Activated CD4-positive, CD25-positive, alpha-beta regulatory T cell (primary cell): Measurements from ENCODE around the gene TRAP1.

Source experiments
- DNase-seq, 4 experiments: peaks; one replicate each; lab custom pipeline; 2025; lab: John Stamatoyannopoulos, UW

The TRAP1 gene

GRCh38 chr16:3651461-3652372, 65.6 kb downstream of the TRAP1 start:
- DNase-seq = no peak

GRCh38 chr16:3650631-3651265, 66.6 kb downstream of the TRAP1 start:
- DNase-seq = no peak

GRCh38 chr16:3646348-3646920, 70.9 kb downstream of the TRAP1 start:
- DNase-seq = no peak

DNA sequence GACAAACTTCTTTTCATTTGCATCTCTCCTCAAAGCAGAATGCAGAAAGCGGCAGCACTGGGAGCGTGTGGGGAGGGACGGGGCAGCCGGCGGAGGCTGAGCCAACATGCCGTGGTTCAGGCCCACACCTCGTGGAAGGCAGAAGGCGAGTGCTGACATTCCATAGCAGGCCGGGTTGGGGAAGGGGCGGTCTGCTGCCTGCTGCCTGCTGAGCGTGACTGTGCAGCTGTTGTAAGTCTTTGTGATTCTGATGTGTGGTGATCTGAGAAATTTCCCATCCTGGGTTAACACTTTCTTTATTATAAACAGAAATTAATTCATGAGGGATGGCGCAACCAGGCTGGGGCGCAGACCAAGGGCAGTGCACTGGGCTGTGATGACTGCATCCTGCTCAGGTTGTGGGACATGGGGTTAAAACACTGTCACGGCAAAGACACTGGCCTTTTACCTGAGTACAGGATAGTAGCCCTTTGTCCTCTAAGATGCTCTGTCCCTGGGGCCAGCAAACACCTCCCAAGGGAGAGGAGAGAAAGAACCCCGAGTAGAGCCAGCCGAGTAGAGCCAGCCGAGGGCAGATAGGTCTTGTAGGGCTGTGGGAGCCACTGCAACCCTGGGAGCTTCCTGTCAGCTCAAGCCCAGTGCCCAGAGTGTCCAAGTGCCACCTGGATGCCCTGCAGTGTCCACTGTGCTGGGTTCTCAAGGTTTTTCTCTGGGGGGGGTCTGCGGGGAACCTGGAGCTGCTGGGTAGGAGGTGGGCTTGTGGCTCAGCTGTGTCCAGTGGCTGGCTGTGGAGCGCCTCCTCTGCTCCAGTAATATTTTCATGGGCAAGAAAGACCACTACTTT, 71.6 kb downstream of the TRAP1 start:
- no peak for DNase-seq

DNA sequence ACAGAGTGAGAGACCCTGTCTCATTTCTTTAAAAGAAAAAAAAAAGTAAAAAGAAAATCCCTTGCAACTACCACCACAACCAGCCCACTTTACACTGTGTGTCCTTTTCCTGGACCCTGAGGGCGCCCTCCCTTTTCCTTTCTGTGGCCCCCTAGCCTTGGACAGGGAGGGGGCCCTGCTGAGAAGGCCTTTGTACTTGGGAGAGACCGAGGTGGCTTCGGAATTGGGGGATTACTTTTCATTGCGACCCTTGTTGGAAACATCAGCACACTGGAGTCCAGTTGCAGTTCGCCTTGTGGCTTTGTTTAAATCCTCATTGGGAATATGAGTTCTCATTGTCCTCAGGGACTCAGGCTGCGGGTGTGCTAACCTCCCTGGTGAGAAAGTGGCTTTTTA, 72.2 kb downstream of the TRAP1 start:
- no peak for DNase-seq

GRCh38 chr16:3643095-3643730, 74.1 kb downstream of the TRAP1 start:
- DNase-seq = no peak

DNA sequence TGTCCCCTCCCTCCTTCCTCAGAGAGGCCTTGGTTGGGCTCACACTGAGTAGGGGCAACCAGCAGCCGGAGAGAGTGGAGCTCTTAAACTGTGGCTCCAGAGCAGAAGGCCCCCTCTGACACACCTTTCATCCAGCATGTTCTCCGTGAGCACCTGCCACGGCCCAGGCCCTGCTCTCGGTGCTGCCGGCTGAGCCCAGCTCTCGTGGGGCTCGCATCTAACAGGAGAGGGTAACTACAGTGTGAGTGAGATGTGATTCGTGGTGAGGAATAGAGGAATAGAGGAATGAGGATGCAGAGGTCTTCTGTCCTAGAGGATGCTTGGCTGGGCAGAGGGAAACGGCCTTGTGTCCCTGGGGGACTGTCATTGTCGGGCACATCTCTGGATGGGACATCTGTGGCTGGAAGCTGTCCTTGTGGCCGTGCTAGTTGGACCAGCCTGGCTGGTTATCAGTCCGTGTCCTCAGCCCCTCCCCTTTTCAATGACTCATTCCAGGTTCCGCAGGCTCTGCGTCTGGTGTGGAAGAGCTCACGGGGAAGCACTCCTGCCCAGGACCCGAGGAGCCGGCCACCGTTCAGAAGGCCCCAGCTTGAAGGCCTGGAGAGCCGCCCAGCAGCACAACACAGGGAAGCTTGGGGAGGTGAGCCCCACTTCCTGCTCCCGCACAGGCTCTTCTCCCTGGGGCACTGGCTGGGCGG, 74.8 kb downstream of the TRAP1 start:
- no peak for DNase-seq

DNA sequence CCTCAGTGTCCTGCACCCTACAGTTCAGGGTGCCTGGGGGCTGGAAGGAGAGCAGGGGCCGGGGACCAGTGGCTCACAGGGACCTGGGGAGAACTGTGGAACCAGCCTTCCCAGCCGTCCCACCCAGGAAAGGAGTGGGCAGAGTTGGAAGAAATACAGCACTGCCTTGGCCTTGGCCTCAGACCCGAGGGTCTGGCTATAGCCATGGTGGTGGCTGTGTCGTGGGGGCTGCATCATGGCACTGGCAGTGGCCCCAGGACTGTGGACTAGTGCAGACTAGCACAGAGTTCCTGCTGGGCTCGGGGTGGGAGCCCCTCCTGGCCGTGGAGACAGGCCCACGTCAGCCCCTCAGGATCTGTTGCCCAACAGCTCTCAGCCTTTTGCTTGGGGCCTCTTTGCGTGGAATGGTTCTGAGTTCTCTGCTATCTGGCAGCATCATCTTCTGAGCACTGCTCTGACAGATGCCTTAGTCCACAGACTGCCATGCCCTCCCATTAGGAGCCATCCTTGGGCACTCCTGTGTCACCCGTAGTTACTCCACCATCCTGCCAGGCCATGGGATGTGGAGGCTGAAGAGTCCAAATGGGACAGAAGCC, 75.4 kb downstream of the TRAP1 start:
- no peak for DNase-seq

- DNase-seq = no peak
Measured at GRCh38 chr16:3640632-3641501, 76.5 kb downstream of the TRAP1 start.

- no peak for DNase-seq
Measured at GRCh38 chr16:3640207-3640606, 77.1 kb downstream of the TRAP1 start.

DNA sequence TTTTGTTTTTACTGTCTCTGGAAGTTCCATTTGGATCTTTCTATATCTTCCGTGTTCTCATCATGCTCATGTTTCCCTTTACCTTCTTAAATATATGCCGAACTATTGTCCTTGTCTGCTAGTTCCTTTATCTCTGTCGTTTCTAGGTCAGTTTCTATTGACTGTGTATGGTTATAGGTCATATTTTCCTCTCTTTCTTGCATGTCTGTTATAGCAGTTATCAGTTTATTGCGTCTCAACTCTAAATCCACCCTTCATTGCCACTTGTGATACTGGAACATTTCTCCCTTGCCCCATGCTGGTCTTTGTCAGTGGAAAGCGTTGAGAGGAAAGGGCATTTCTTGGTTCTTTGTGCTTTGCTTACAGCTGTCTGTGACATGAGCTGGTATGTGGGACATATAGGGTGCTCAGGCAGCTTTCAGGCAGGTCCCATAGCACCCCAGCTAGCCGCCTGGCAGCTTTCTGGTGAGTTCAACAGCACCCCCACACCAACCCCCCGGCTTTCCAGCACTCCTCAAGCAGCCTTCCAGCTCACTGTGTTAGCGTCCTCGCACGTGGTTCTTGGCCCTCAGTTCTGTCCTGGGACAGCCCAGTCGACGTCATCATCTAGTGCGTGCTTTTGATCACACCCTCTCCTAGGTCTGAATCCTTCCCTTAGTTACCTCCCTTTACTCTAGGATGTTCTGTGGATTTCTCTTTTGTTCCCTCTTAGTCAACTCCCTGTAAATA, 78.2 kb downstream of the TRAP1 start:
- no peak for DNase-seq

DNA sequence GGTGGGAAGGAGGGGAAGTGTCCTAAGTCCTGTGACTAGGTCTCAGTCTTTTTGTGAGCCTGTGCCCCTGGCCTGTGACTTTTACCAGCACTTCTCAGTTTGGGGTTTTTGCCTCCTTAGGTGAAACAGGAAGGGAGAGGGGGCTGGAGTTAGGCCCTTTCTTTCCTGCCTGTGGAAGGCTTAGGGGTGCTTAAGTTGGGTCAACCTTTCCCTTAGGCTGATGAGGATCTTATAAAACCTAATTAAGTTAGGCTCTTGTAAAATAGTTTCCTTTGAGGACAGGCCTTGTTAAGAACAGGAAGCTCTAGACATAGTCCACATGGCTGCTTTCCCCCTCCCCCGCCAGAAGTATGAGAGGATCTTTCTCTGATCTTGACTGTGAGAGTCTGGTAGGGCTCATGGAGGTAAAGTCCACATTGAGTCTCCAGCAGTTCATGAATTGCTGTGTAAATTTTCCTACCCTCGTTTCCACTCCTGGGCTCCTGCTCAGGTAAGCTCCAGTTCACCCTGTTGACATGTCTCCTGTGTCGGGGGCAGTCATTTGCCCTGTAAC, 79.9 kb downstream of the TRAP1 start:
- no peak for DNase-seq

- DNase-seq = no peak
Measured at GRCh38 chr16:3625911-3626732, 91.2 kb downstream of the TRAP1 start.

GRCh38 chr16:3625331-3625730, 92.0 kb downstream of the TRAP1 start:
- DNase-seq = no peak

DNA sequence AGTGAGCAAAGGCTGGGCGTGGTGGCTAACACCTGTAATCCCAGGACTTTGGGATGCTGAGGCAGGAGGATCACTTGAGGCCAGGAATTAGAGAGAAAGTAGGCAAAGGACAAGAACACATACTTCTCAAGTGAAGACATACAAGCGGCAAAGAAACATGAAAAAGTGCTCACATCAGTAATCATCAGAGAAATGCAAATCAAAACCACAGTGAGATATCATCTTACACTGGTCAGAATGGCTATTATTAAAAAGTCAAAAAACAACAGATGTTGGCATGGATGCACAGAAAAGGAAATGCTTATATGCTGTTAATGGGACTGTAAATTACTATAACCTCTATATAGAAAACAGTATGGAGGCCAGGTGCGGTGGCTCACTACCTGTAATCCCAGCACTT, 93.7 kb downstream of the TRAP1 start:
- DNase-seq = no peak

- DNase-seq = no peak
Measured at GRCh38 chr16:3618769-3619141, 98.6 kb downstream of the TRAP1 start.

GRCh38 chr16:3612510-3613466, 104.5 kb downstream of the TRAP1 start:
- DNase-seq = no peak
